RWPE2 (cell line): ENCODE measurements around the gene PPP6R3.

Experiments
- ATAC-seq: fragments of 200-7000 bp; cut with Tn5 transposase; 3 replicates; pipeline ENCODE4 v1.9.1; 2021; ENCODE audit warnings: low read depth
- DNase-seq: peaks from one replicate; pipeline ENCODE4 v3.0.0-alpha.2; 2020; ENCODE audit warnings: low spot score
- H3K27ac ChIP-seq: fragments of 450-650 bp; 2 replicates; pipeline ENCODE4 v1.5.1; 2017; ENCODE audit warnings: mild to moderate bottlenecking; ENCODE audit not compliant: poor library complexity, severe bottlenecking
- H3K27me3 ChIP-seq: fragments of 250-450 bp; sonication (Bioruptor Pico); 2 replicates; pipeline ENCODE4 v1.5.1; 2021; ENCODE audit warnings: mild to moderate bottlenecking, moderate library complexity; ENCODE audit not compliant: insufficient read depth, poor library complexity, severe bottlenecking
- H3K36me3 ChIP-seq: fragments of 250-450 bp; sonication (Bioruptor Pico); 2 replicates; pipeline ENCODE4 v1.5.1; 2020; ENCODE audit warnings: low read depth, mild to moderate bottlenecking, moderate library complexity
- H3K4me1 ChIP-seq: fragments of 250-450 bp; sonication (Bioruptor Pico); 2 replicates; pipeline ENCODE4 v1.5.1; 2021; ENCODE audit warnings: mild to moderate bottlenecking, moderate library complexity; ENCODE audit not compliant: insufficient read depth, poor library complexity, severe bottlenecking
- H3K4me3 ChIP-seq: fragments of 250-450 bp; sonication (Bioruptor Pico); 2 replicates; pipeline ENCODE4 v1.5.1; 2021; ENCODE audit warnings: mild to moderate bottlenecking, moderate library complexity; ENCODE audit not compliant: severe bottlenecking
- H3K9me3 ChIP-seq: fragments of 250-450 bp; sonication (Bioruptor Pico); 2 replicates; pipeline ENCODE4 v1.5.1; 2021; ENCODE audit warnings: mild to moderate bottlenecking, moderate library complexity; ENCODE audit not compliant: severe bottlenecking
- CTCF ChIP-seq: fragments of 450-650 bp; IDR thresholded peaks from one replicate; pipeline ENCODE4 v1.5.1; 2017; ENCODE audit warnings: mild to moderate bottlenecking, moderate library complexity; ENCODE audit not compliant: poor library complexity, severe bottlenecking

The PPP6R3 gene

GRCh38 chr11:68479390-68479789 is 18.8 kb downstream of the PPP6R3 start:
- DNase-seq, result no peak
- Histone ChIP-seq H3K4me3 (no peak overlapping the region), H3K4me1 (no peaks in the 10 kb centered on the region), H3K36me3 (peaks cover 19% of the 10 kb centered on the region), H3K9me3 (no peaks in the 10 kb centered on the region), H3K27me3 (no peaks in the 10 kb centered on the region), H3K27ac (no peak overlapping the region)
- TF ChIP-seq CTCF, result no peak
- no peak for ATAC-seq

GRCh38 chr11:68480193-68480592 is 19.6 kb downstream of the PPP6R3 start:
- DNase-seq (no peak), ATAC-seq (no peak)
- TF ChIP-seq CTCF, result no peak
- Histone ChIP-seq H3K27me3 (no peaks in the 10 kb centered on the region), H3K9me3 (no peaks in the 10 kb centered on the region), H3K4me1 (no peaks in the 10 kb centered on the region), H3K4me3 (no peak overlapping the region), H3K27ac (no peak overlapping the region), H3K36me3 (peaks cover 14% of the 10 kb centered on the region)

- DNase-seq (no peak), ATAC-seq (no peak)
- no peaks in the 10 kb centered on the region for H3K4me1 ChIP-seq
Observed at GRCh38 chr11:68480852-68481510, 20.4 kb downstream of the PPP6R3 start.

GRCh38 chr11:68481579-68482240 is 21.2 kb downstream of the PPP6R3 start:
- Histone ChIP-seq H3K4me1 (no peaks in the 10 kb centered on the region), H3K9me3 (no peaks in the 10 kb centered on the region), H3K36me3 (peaks cover 12% of the 10 kb centered on the region), H3K27ac (no peak overlapping the region), H3K4me3 (no peak overlapping the region), H3K27me3 (no peaks in the 10 kb centered on the region)
- no peak for ATAC-seq
- DNase-seq, result no peak
- TF ChIP-seq CTCF, result no peak

More at GRCh38 chr11:68480852-68481510, 20.4 kb downstream of the PPP6R3 start:
- Histone ChIP-seq H3K27me3 (no peaks in the 10 kb centered on the region), H3K4me3 (no peak overlapping the region), H3K36me3 (peaks cover 14% of the 10 kb centered on the region), H3K9me3 (no peaks in the 10 kb centered on the region), H3K27ac (no peak overlapping the region)
- no peak for TF ChIP-seq CTCF

- Histone ChIP-seq H3K36me3 (no peaks in the 10 kb centered on the region; the same call in 1 of the 2 replicates), H3K4me1 (no peaks in the 10 kb centered on the region), H3K27me3 (no peaks in the 10 kb centered on the region), H3K4me3 (no peak overlapping the region), H3K9me3 (no peaks in the 10 kb centered on the region), H3K27ac (no peak overlapping the region)
- DNase-seq (no peak), ATAC-seq (no peak)
- no peak for TF ChIP-seq CTCF
Observed at GRCh38 chr11:68488623-68489022, 28.1 kb downstream of the PPP6R3 start.
